NCI-H345 treated with DMSO at 0.1 percent for 48 hours (cell line): ENCODE measurements around the gene RHEB.

Source experiments
- DNase-seq: peaks from one replicate; lab custom pipeline; 2025; ENCODE audit not compliant: unreplicated experiment; lab: John Stamatoyannopoulos, UW

RHEB gene

GRCh38 chr7:151472644-151473380 lies 46.9 kb downstream of the RHEB start:
- DNase-seq: no peak

DNA sequence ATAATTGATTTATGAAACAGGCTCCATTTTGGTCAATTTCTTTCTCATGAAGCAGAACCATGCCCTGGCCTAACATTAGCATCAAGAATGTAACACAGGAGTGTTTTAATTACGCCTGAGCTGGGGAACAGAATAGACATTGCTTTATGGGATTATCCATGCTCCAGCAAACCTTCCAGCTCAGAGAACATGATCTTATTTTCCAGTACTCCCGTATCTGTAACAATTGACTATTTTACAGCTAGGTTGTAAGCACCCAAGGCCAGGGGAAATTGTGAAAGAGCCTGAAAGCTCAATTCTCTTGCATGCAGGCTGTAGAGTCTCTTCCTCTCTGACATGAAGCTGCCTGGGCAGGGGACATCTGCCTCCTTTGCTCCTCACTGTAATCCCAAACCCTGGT lies 49.0 kb downstream of the RHEB start:
- DNase-seq: no peak

- no peak for DNase-seq
Measured at GRCh38 chr7:151469281-151469680, 50.4 kb downstream of the RHEB start.

GRCh38 chr7:151468217-151469018 lies 51.3 kb downstream of the RHEB start:
- DNase-seq: no peak

- no peak for DNase-seq
Measured at GRCh38 chr7:151465169-151465568, 54.5 kb downstream of the RHEB start.

DNA sequence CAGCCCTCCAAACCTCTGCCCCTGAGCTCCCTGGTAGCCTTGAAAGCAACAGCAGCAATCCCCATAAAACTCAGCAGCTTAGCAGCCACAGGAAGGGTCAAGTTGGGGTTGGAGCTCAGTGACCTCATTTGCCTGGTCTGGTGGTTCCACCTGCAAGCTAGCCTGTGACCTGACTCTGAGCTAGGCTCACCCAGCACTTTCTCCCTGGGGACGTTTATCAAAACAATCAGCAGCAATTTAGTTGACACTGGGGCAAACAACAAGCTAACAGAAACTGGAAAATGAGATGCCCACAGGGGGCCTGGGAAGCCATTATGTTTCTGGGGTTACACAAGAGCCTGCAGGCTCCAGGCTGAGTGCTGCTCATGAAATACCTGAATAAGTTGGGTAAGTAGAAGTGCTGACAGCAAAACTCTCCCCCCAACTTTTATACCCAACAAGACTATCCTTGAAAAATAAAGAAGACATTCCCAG lies 57.4 kb downstream of the RHEB start:
- no peak for DNase-seq

DNA sequence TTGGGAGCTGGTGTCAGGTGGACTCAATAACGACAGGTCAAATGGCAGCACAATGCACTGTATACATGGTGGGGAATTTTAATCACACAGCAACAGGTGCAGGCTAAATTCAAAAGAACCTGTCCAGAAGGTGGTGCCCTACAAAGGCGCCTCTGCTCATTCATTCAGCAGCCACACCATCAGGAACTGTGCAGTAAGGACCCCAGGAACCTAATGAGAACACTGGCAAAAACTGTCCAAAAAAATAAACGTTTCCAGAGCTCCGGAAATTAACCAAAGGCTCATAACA lies 57.8 kb downstream of the RHEB start:
- no peak for DNase-seq

GRCh38 chr7:151461096-151461941 lies 58.4 kb downstream of the RHEB start:
- no peak for DNase-seq

GRCh38 chr7:151460474-151460855 lies 59.2 kb downstream of the RHEB start:
- no peak for DNase-seq

GRCh38 chr7:151459726-151460473 lies 59.8 kb downstream of the RHEB start:
- no peak for DNase-seq

- no peak for DNase-seq
Measured at GRCh38 chr7:151457534-151457933, 62.2 kb downstream of the RHEB start.

DNA sequence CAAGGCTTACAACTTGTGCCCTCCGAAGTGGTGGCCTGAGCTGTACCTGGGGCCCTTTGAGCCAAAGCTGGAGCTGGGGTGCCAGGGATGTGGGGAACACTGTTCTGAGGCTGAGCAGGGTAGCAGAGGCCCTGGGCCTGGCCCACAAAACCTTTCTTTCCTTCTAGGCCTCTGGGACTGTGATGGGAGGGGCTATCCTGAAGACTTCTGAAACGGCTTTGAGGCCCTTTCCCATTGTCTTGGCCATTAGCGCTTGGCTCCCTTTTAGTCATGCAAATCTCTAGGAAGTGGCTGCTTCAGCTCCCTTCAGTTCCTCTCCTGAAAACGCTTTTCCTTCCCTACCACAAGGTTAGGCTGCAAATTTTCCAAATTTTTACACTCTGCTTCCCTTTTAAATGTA lies 62.9 kb downstream of the RHEB start:
- DNase-seq: no peak

DNA sequence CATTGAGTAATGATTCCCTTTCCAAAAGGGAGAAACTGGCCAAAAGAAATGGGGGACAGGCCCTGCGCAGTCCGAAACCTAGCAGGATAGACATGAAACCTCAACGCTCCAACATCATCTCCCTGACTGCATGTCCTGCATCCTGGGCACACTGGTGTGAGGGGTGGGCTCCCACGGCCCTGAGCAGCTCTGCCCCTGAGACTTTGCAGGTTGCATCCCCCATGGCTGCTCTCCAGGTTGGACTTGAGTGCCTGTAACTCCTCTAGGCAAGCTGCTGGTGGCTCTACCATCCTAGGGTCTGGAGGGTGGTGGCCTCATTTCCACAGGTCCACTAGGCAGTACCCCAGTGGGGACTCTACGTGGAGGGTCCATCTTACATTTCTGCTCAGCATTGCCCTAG lies 63.4 kb downstream of the RHEB start:
- no peak for DNase-seq

DNA sequence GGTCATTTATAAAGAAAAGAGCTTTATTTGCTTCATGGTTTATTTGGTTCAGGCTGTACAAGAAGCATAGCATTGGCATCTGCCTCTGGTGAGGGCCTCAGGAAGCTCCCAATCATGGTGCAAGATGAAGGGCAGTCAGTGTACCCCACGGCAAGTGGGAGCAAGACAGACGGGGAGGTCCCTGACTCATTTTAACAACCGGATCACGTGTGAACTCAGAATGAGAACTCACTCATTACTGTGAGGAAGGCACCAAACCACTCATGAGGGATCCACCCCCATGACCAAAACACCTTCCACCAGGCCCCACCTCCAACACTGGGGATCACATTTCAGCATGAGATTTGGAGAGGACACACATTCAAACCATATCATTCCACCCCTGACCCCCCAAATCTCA lies 64.0 kb downstream of the RHEB start:
- DNase-seq: no peak

DNA sequence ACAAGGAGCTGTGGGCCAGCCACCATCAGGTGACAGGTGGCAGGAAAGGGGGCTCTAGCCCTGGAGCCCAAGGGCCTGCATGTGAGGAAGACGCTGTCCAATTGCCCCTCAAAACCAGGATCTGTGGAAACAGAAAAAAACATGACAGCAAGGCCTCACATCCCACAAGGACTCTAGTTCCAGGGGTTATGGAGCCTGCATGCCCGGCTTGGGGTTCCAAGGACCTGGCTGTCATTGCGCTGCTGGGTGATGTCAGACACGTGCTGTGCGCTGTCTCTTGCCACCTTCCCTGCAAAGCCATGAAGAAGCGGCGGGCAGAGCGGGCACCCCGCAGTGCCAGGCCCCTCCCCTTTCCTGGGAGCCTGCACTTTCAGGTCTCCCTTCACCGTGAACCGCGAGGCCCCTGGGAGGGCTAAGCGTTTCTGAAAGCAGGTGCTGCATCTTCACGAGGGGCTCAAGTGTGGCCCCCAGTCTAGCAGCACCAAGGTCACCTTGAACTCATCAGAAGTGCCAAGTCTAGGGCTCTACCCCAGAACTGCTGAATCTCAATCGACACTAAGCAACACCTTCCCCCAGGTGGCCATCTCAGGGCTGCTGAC lies 64.7 kb downstream of the RHEB start:
- DNase-seq: no peak

DNA sequence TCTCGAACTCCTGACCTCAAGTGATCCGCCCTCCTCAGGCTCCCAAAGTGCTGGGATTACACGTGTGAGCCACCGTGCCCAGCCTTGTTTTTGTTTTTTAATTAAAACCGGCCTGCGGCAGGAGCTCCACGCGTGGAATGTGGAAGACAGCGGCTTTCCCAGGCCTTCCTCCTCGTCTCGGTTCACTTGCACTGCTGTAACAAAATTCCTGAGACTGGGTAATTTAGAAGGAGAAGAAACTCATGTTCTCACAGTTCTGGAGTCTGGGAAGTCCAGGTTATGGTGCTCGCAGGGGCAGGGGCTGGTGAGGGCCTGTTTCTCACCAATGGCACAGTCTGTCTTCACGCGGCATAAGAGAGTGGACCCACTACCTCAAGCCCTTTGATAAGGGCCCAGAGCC lies 65.4 kb downstream of the RHEB start:
- no peak for DNase-seq

GRCh38 chr7:151453326-151453791 lies 66.3 kb downstream of the RHEB start:
- DNase-seq: no peak

GRCh38 chr7:151452680-151453325 lies 66.9 kb downstream of the RHEB start:
- no peak for DNase-seq

DNA sequence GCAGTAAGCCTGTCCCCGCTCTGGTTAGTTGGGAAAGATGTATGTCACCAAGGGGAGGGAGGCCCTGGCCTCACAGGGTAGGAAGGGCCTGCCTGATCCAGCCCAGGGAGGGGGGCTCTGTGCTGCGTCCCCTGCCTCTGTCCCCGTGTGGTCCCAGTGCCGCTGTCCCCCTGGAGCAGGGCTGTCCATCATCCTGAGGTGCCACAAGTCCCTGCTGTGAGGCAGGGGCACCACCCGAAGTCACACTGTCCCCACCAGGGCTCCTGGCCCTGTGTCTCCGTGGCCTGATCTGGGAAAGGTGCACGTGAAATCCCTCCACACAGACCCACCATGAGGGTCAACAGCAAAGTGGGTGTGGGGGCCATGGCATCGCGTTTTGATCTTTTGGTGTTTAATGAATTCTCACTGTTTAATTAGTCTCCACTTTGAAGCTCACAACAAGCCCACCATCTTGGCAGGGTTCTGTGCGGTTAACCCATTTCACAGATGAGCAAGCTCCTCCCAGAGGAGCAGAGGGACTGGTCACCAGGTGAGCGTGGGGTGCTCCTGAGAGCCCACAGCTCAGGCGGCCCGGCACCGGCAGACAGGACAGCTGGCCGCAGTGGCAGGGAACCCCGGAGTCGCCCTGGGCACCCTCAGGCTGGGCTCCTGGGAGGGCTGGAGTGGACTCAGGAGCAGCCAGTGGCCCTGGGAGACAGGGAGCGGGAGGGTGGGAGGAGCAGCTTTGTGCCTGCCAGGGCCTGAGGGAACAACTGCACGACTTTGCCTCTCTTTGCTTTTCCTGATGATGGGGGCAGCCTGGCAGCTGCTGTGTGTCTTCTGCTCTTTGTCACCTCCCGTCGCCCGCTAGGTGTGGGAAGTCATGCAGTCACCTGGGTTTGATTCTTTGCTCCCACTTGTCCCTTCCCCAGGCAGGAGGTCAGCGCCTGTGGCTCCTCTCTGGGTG lies 67.8 kb downstream of the RHEB start:
- DNase-seq: no peak
